Stomach (tissue), 4 donors: ENCODE measurements around the gene CEP41.

Source experiments
- EP300 ChIP-seq: sonication (generic); formaldehyde crosslinking; IDR thresholded peaks from one replicate; pipeline ENCODE4 v1.6.1; 2017; ENCODE audit warnings: antibody characterized with exemption
- POLR2A ChIP-seq, 4 donors: fragments of 450-650 bp; IDR thresholded peaks; one replicate each; pipeline ENCODE4 v1.6.1; 2016; ENCODE audit warnings: antibody characterized with exemption in 4 of 4, control low read depth in 2 of 4, mild to moderate bottlenecking in 1 of 4, moderate library complexity in 1 of 4
- TF ChIP-seq, protein P1 (sequence below), 7 experiments: fragments of 450-650 bp in 4 of 7; fragments of 200-600 bp in 3 of 7; sonication (generic) in 3 of 7; IDR thresholded peaks; one replicate each; pipeline ENCODE4 v1.5.1; 2016 to 2019; ENCODE audit warnings: antibody characterized with exemption in 7 of 7, control low read depth in 2 of 7, mild to moderate bottlenecking in 1 of 7

DNA sequence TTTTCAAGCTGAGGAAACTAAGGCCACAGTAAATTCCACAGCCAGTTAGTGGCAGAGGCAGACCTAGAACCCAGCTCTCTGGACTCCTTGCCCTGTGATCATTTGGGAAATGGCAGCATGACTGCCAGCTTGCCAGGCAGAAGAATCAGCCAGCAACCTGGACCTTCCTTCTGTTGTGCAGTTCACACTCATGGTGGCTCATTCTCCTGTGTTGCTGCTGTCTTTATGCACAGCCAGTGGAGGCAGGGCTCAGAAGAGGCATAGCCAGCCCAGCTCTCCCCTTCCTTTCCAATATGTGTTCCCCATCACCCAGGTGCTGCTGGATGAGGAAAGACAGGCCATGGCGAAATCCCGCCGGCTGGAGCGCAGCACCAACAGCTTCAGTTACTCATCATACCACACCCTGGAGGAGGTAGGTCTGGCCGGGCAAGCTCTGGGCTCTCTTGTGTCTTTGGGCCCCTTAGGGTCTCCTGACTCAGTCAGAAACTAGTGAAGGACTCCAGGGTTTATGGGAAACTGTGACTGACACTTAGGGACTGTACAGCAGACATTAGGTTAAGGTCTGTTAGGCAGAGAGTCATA is 81.4 kb downstream of the CEP41 start:
- TF ChIP-seq POLR2A (IDR thresholded peaks at IDR 0.05), result no peak
- TF ChIP-seq, protein P1, sequence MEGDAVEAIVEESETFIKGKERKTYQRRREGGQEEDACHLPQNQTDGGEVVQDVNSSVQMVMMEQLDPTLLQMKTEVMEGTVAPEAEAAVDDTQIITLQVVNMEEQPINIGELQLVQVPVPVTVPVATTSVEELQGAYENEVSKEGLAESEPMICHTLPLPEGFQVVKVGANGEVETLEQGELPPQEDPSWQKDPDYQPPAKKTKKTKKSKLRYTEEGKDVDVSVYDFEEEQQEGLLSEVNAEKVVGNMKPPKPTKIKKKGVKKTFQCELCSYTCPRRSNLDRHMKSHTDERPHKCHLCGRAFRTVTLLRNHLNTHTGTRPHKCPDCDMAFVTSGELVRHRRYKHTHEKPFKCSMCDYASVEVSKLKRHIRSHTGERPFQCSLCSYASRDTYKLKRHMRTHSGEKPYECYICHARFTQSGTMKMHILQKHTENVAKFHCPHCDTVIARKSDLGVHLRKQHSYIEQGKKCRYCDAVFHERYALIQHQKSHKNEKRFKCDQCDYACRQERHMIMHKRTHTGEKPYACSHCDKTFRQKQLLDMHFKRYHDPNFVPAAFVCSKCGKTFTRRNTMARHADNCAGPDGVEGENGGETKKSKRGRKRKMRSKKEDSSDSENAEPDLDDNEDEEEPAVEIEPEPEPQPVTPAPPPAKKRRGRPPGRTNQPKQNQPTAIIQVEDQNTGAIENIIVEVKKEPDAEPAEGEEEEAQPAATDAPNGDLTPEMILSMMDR (IDR thresholded peaks at IDR 0.05), result no peak
- TF ChIP-seq EP300, result no peak
